Neural progenitor cell (in vitro differentiated cells): ENCODE measurements around the gene JPH2. TPM values are rescaled to one million over a fixed set of nuclear protein-coding genes. Genes with fewer than 3 reads are reported as not detected.

Source experiments
- DNase-seq: peaks from one replicate; pipeline ENCODE4 v3.0.0-alpha.2; 2016; ENCODE audit warnings: low spot score
- H2AFZ ChIP-seq: fragments of 200-600 bp; sonication (generic); replicated peaks from 2 replicates; pipeline ENCODE4 v1.6.1; 2016; ENCODE audit warnings: antibody characterized with exemption
- H3F3A ChIP-seq: fragments of 200-600 bp; sonication (generic); 2 replicates; pipeline ENCODE4 v1.6.1; 2016; ENCODE audit warnings: antibody characterized with exemption, low read depth
- H3K27ac ChIP-seq: fragments of 200-600 bp; sonication (generic); 2 replicates; pipeline ENCODE4 v1.5.1; 2016; ENCODE audit warnings: mild to moderate bottlenecking
- H3K27me3 ChIP-seq: fragments of 200-600 bp; sonication (generic); 2 replicates; pipeline ENCODE4 v1.6.1; 2016; ENCODE audit warnings: mild to moderate bottlenecking, moderate library complexity
- H3K36me3 ChIP-seq: fragments of 200-600 bp; sonication (generic); 2 replicates; pipeline ENCODE4 v1.5.1; 2016
- H3K4me1 ChIP-seq: fragments of 200-600 bp; sonication (generic); 2 replicates; pipeline ENCODE4 v1.6.1; 2016; ENCODE audit warnings: mixed run types
- H3K4me2 ChIP-seq: fragments of 200-600 bp; sonication (generic); 2 replicates; pipeline ENCODE4 v1.6.1; 2016
- H3K4me3 ChIP-seq: fragments of 200-600 bp; sonication (generic); 2 replicates; pipeline ENCODE4 v1.5.1; 2016
- H3K79me2 ChIP-seq: fragments of 200-600 bp; sonication (generic); 2 replicates; pipeline ENCODE4 v1.6.1; 2016; ENCODE audit warnings: low read depth
- H3K9ac ChIP-seq: fragments of 200-600 bp; sonication (generic); 2 replicates; pipeline ENCODE4 v1.6.1; 2016
- H3K9me3 ChIP-seq: fragments of 200-600 bp; sonication (generic); 2 replicates; pipeline ENCODE4 v1.5.1; 2016; ENCODE audit warnings: low read depth
- H4K20me1 ChIP-seq: fragments of 200-600 bp; sonication (generic); 2 replicates; pipeline ENCODE4 v1.6.1; 2016; ENCODE audit warnings: low read depth
- H3K27ac Mint-ChIP-seq: 3 replicates; pipeline ENCODE4 v1.8.0; 2021; ENCODE audit warnings: mixed read lengths
- H3K27me3 Mint-ChIP-seq: 2 replicates; pipeline ENCODE4 v1.8.0; 2022; ENCODE audit warnings: low read depth, mild to moderate bottlenecking, inconsistent platforms, moderate library complexity, mixed read lengths; ENCODE audit not compliant: insufficient read depth
- H3K36me3 Mint-ChIP-seq: 3 replicates; pipeline ENCODE4 v1.8.0; 2021; ENCODE audit warnings: mixed read lengths
- H3K4me1 Mint-ChIP-seq: 3 replicates; pipeline ENCODE4 v1.8.0; 2021; ENCODE audit warnings: mixed read lengths
- H3K4me3 Mint-ChIP-seq: 3 replicates; pipeline ENCODE4 v1.8.0; 2021; ENCODE audit warnings: mild to moderate bottlenecking, moderate library complexity, mixed read lengths
- H3K9me3 Mint-ChIP-seq: 3 replicates; pipeline ENCODE4 v1.8.0; 2020; ENCODE audit warnings: mixed read lengths
- EZH2 ChIP-seq: fragments of 200-600 bp; sonication (generic); IDR thresholded peaks from 2 replicates; pipeline ENCODE4 v1.6.1; 2017; ENCODE audit warnings: antibody characterized with exemption, mild to moderate bottlenecking, moderate library complexity
- EZH2phosphoT487 ChIP-seq: fragments of 200-600 bp; sonication (generic); IDR thresholded peaks from 2 replicates; pipeline ENCODE4 v1.6.1; 2017; ENCODE audit warnings: antibody characterized with exemption
- total RNA-seq: library from RNA; depleted of rRNA; stranded (reverse); fragments of >200 nt; gene quantifications from 2 replicates; pipeline ENCODE4 v1.2.3, GENCODE V29; 2015; ENCODE audit warnings: low replicate concordance
- TF ChIP-seq, protein P1 (sequence below): fragments of 200-600 bp; sonication (generic); IDR thresholded peaks from 2 replicates; pipeline ENCODE4 v1.5.1; 2017; ENCODE audit warnings: antibody characterized with exemption, mild to moderate bottlenecking

The JPH2 gene
- total RNA-seq, 1 donor from 2014 or later = not detected

- H3K4me1 ChIP-seq = no peaks in the 10 kb centered on the region
- no peak for DNase-seq
- no peaks in the 10 kb centered on the region for H3F3A ChIP-seq
- H3K79me2 ChIP-seq = no peaks in the 10 kb centered on the region
- no peak overlapping the region for H3K4me3 ChIP-seq
- no peak overlapping the region for H3K4me2 ChIP-seq
- no peak for TF ChIP-seq EZH2
- Mint-ChIP-seq H3K36me3 (no peaks in the 10 kb centered on the region), H3K9me3 (no peaks in the 10 kb centered on the region), H3K27ac (no peak overlapping the region), H3K27me3 (peaks cover 8% of the 10 kb centered on the region), H3K4me3 (no peak overlapping the region), H3K4me1 (peaks cover 17% of the 10 kb centered on the region)
- no peaks in the 10 kb centered on the region for H3K36me3 ChIP-seq
- H3K27me3 ChIP-seq = no peaks in the 10 kb centered on the region
- no peak overlapping the region for H3K9ac ChIP-seq
- no peak overlapping the region for H3K27ac ChIP-seq
- H3K9me3 ChIP-seq = no peaks in the 10 kb centered on the region
- no peak overlapping the region for H2AFZ ChIP-seq
- H4K20me1 ChIP-seq = no peaks in the 10 kb centered on the region
These were observed 43.1 kb downstream of the JPH2 start for GRCh38 chr20:44143936-44144335.

GRCh38 chr20:44142413-44142812 is 44.6 kb downstream of the JPH2 start:
- no peaks in the 10 kb centered on the region for H3K9me3 ChIP-seq
- Mint-ChIP-seq H3K4me3 (no peak overlapping the region), H3K4me1 (peaks cover 20% of the 10 kb centered on the region), H3K27ac (peak overlapping the region; percentile 93), H3K9me3 (no peaks in the 10 kb centered on the region), H3K27me3 (peaks cover 6% of the 10 kb centered on the region), H3K36me3 (no peaks in the 10 kb centered on the region)
- H3K79me2 ChIP-seq = no peaks in the 10 kb centered on the region
- no peak for DNase-seq
- no peaks in the 10 kb centered on the region for H3K36me3 ChIP-seq
- no peaks in the 10 kb centered on the region for H4K20me1 ChIP-seq
- H3K4me2 ChIP-seq = no peak overlapping the region
- peaks cover 4% of the 10 kb centered on the region for H3K4me1 ChIP-seq
- H3K27me3 ChIP-seq = no peaks in the 10 kb centered on the region
- H3K4me3 ChIP-seq = no peak overlapping the region
- H3F3A ChIP-seq = peaks cover 3% of the 10 kb centered on the region
- H2AFZ ChIP-seq = peak overlapping the region; percentile 34
- H3K9ac ChIP-seq = no peak overlapping the region
- no peak overlapping the region for H3K27ac ChIP-seq
- no peak for TF ChIP-seq EZH2phosphoT487
- TF ChIP-seq, protein P1, sequence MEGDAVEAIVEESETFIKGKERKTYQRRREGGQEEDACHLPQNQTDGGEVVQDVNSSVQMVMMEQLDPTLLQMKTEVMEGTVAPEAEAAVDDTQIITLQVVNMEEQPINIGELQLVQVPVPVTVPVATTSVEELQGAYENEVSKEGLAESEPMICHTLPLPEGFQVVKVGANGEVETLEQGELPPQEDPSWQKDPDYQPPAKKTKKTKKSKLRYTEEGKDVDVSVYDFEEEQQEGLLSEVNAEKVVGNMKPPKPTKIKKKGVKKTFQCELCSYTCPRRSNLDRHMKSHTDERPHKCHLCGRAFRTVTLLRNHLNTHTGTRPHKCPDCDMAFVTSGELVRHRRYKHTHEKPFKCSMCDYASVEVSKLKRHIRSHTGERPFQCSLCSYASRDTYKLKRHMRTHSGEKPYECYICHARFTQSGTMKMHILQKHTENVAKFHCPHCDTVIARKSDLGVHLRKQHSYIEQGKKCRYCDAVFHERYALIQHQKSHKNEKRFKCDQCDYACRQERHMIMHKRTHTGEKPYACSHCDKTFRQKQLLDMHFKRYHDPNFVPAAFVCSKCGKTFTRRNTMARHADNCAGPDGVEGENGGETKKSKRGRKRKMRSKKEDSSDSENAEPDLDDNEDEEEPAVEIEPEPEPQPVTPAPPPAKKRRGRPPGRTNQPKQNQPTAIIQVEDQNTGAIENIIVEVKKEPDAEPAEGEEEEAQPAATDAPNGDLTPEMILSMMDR = no peak
- no peak for TF ChIP-seq EZH2

GRCh38 chr20:44141873-44142272 is 45.1 kb downstream of the JPH2 start:
- Mint-ChIP-seq H3K4me1 (peaks cover 21% of the 10 kb centered on the region), H3K27me3 (peaks cover 6% of the 10 kb centered on the region), H3K36me3 (no peaks in the 10 kb centered on the region), H3K4me3 (no peak overlapping the region), H3K27ac (no peak overlapping the region), H3K9me3 (no peaks in the 10 kb centered on the region)
- Histone ChIP-seq H4K20me1 (no peaks in the 10 kb centered on the region), H3K9me3 (no peaks in the 10 kb centered on the region), H3K79me2 (no peaks in the 10 kb centered on the region), H3K27ac (no peak overlapping the region), H3K27me3 (no peaks in the 10 kb centered on the region), H3K4me2 (no peak overlapping the region), H3F3A (peaks cover 6% of the 10 kb centered on the region), H3K4me1 (peaks cover 8% of the 10 kb centered on the region), H3K9ac (no peak overlapping the region), H3K4me3 (no peak overlapping the region), H3K36me3 (no peaks in the 10 kb centered on the region), H2AFZ (no peak overlapping the region)
- TF ChIP-seq, protein P1 = no peak
- TF ChIP-seq EZH2 (no peak), EZH2phosphoT487 (no peak)
- no peak for DNase-seq

DNA sequence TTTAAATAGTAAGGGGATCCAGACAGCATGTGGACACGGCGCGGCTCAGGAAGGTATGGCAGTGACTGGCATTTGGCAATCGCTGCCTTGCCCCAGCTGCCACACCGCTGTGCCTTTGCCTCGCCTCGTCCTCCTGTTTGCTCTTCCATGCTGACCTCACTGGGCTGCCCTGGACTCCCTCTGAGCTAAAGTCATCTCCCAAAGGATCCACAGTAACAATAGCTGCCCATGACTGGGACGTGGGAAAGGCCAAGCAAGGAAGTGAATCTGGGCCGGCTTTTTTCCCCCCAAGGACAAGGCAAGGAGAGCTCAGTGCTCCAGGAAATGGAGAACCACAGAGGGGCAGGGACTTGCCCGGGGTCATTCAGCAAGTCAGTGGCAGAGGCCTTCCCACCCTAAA is 48.1 kb downstream of the JPH2 start:
- H3K36me3 Mint-ChIP-seq = no peaks in the 10 kb centered on the region
- no peak overlapping the region for H3K4me3 ChIP-seq
- H3K9ac ChIP-seq = no peak overlapping the region
- no peaks in the 10 kb centered on the region for H3K27me3 ChIP-seq
- no peak overlapping the region for H3K27ac Mint-ChIP-seq
- H3K36me3 ChIP-seq = no peaks in the 10 kb centered on the region
- H3K27ac ChIP-seq = no peak overlapping the region
- peaks cover 18% of the 10 kb centered on the region for H3K4me1 Mint-ChIP-seq
- H3K9me3 ChIP-seq = no peaks in the 10 kb centered on the region
- peaks cover 11% of the 10 kb centered on the region for H3K4me1 ChIP-seq
- H3K79me2 ChIP-seq = no peaks in the 10 kb centered on the region
- H3K4me2 ChIP-seq = no peak overlapping the region
- DNase-seq = no peak
- no peaks in the 10 kb centered on the region for H3K9me3 Mint-ChIP-seq
- H3F3A ChIP-seq = peaks cover 20% of the 10 kb centered on the region
- H2AFZ ChIP-seq = no peak overlapping the region
- no peak for TF ChIP-seq EZH2
- TF ChIP-seq, protein P1 = no peak
- TF ChIP-seq EZH2phosphoT487 = no peak
- no peaks in the 10 kb centered on the region for H4K20me1 ChIP-seq
- no peak overlapping the region for H3K4me3 Mint-ChIP-seq
- peaks cover 4% of the 10 kb centered on the region for H3K27me3 Mint-ChIP-seq
